NCI-H2081 treated with DMSO at 0.1 percent for 48 hours (cell line): ENCODE data around the gene ZKSCAN3.
"Not testable (repeated sequence)": the region's sequence is repeated elsewhere in the genome, so short reads cannot be mapped to it uniquely, and the experiment has no call there.

Experiments
- DNase-seq: peaks from one replicate; lab custom pipeline; 2025; lab: John Stamatoyannopoulos, UW

Gene ZKSCAN3

GRCh38 chr6:28343898-28344677 is 5.7 kb upstream of the ZKSCAN3 start:
- no peak for DNase-seq

- DNase-seq = no peak
Observed at GRCh38 chr6:28345201-28345600, 4.5 kb upstream of the ZKSCAN3 start.

DNA sequence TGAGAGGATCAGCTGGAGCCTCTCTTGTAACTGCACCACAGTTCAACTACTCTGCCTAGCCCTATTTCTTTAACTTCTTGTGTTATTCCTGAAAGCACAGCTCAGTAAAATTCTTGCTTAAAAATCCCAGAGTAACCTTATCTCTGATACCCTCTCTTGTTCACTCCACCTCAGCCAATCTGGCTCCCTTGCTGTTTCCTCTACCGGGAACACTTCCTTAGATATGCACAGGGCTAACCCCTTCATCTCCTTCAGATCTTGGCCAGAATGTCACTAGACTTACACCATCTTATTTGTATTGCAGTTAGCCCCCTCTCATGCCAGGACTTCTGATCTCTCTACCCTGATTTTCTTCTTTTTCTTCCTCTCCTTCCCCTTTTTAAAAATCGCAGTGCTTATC is 2.6 kb upstream of the ZKSCAN3 start:
- DNase-seq = no peak

GRCh38 chr6:28349344-28349891 is 329 bp upstream of the ZKSCAN3 start:
- DNase-seq = no peak

GRCh38 chr6:28351087-28351486 is 1.3 kb downstream of the ZKSCAN3 start:
- DNase-seq = no peak

DNA sequence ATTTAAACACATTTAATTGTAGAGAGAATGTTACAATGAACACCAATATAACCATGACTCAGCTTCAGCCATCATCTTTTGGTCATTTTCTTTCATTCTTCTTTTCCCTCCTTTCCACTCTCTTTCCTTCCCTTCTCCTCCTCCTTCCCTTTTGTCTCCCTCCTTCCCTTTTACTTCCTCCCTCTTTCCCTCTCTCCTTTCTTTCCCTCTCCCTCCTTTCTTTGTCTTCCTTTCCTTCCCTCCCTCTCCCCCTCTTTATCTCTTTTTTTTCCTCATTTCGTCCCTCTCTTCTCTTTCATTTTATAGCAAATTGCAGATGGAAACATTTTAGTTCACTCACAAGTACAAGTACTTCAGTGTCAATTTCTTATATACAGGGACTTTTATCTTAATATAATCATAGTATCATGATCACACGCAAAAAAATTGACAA is 1.8 kb downstream of the ZKSCAN3 start:
- DNase-seq = no peak

GRCh38 chr6:28353356-28353755 is 3.6 kb downstream of the ZKSCAN3 start:
- DNase-seq = no peak

DNA sequence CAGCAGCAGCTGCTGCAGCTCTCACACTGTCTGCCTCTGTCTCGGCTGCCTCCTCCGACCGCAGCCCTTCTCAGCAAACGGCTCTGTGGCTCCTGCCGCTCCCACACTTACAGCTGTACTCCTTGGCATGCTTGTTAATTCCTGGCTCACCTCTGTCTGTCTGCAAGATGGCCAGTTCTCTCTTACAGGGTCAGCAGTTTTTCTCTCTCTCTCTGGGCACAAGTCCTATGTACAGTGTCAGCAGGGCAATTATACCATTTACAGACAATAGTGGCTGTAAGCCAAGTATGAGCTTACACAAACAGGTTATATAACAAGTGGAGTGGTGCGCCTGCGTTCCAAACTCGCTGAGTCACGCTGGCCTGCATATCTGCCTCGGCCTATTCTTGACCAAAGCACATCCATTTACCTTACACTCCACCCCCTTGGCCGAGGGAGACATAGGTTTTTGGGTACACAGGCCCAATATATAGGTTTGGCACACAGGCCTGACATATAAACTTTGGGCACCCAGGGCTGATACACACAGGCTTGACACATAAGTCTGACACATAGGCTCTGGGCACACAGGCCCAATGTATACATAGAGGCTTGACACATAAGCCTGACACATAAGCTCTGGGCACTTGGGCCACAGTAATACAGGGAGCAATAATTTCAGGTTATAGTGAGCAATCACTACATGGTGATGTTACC is 4.4 kb downstream of the ZKSCAN3 start:
- DNase-seq = peak; percentile 63

- DNase-seq = no peak
Observed at GRCh38 chr6:28354688-28355554, 5.2 kb downstream of the ZKSCAN3 start.

- DNase-seq = peak; percentile 77
Observed at GRCh38 chr6:28355743-28356665, 6.3 kb downstream of the ZKSCAN3 start.

- DNase-seq = no peak
Observed at GRCh38 chr6:28356666-28357020, 6.9 kb downstream of the ZKSCAN3 start.

GRCh38 chr6:28357036-28357435 is 7.3 kb downstream of the ZKSCAN3 start:
- DNase-seq = no peak

GRCh38 chr6:28359562-28359961 is 9.8 kb downstream of the ZKSCAN3 start:
- DNase-seq = not testable (repeated sequence)

DNA sequence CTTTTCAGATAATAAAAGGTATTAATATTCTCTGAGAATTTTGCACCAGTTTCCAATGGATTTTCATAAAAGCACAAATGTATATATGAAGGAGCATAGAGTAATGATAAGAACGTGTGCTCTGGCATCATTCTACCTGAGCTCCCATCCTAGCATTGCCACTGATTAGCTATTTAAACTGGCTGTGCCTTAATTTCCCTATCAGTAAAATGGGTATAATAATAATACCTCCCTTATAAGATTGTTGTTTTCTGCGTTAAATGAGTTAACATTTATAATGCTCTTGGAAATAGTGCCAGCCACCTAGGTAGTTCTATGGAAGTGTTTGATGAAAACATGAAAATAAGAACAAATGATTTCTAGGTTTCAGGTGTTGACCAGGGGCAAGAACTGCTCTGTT is 11.2 kb downstream of the ZKSCAN3 start:
- no peak for DNase-seq

DNA sequence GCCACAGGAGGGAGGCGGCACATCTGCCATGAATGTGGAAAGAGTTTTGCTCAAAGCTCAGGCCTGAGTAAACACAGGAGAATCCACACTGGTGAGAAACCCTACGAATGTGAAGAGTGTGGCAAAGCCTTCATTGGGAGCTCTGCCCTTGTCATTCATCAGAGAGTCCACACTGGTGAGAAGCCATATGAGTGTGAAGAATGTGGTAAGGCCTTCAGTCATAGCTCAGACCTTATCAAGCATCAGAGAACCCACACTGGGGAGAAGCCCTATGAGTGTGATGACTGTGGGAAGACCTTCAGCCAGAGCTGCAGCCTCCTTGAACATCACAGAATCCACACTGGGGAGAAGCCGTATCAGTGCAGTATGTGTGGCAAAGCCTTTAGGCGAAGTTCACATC is 15.8 kb downstream of the ZKSCAN3 start:
- DNase-seq = not testable (repeated sequence)

DNA sequence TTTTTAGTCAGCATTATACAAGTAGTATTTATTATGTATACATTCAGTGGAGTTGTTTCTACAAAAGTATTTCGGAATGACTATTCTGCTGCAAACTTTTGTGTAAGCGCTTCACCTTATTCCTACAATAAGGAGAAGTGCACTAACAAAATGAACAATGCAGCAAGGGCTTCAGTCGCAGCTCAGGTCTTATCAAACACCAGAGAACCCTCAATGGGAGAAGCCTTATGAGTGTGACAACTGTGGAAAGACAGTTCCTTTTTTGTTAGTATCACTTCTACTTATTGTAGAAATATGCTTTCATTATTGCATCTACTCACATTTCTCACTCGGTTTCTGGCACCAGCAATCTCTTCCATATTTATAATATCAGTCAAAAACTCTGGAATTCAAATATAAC is 18.8 kb downstream of the ZKSCAN3 start:
- DNase-seq = no peak

- DNase-seq = no peak
Observed at GRCh38 chr6:28369463-28369862, 19.7 kb downstream of the ZKSCAN3 start.

GRCh38 chr6:28370440-28370839 is 20.7 kb downstream of the ZKSCAN3 start:
- DNase-seq = no peak

GRCh38 chr6:28371280-28371679 is 21.5 kb downstream of the ZKSCAN3 start:
- DNase-seq = no peak

DNA sequence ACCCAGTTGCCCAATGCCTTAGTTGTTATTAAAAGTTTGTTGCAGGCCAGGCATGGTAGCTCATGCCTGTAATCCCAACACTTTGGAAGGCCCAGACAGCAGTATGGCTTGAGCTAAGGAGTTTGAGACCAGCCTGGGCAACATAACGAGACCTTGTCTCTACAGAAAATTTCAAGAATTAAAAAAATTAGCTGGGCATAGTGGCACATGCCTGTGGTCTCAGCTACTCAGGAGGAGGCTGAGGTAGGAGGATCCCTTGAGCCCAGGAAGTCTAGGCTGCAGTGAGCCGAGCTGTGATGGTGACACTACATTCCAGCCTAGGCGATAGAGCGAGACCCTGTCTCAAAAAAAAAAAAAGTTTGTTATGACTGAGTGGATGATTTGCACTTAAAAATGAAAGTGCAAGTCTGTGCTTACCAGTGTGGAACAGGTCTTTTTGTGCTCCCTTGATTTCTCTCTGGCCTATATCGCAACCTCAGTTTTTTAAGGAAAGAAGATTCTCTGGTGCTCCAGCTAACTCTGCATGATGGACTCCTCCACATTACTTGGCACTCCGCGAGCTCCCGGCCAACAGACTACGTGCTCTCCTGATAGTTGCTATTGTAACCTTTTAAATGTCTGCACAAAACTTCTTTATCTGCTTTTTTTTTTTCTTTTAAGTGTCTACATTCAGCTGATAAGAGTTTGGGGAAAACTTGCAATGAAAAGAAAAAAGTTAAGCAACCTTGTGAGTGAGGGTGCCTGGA is 22.1 kb downstream of the ZKSCAN3 start:
- no peak for DNase-seq

DNA sequence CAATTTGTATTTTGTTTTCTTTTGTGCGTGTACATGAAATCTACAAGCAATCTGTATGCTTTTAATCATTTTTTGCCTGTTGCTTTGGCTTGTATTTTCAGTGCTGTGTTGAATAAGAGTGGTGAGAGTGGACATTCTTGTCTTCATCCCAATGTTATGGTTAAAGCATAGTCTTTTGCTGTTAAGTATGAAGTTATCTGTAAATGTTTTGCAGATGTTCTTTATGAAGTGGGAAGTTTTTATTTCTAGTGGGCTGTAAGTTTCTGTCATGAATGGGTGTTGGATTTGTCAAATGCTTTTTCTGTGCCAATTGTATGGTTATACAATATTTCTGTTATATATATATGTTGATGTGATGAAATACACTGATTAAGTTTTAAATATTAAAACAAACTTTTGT is 24.2 kb downstream of the ZKSCAN3 start:
- DNase-seq = no peak
